H1 (cell line): ENCODE data around the gene TMEM117. TPM values are rescaled to one million over a fixed set of nuclear protein-coding genes. Genes with fewer than 3 reads are reported as not detected.

Experiments
- CTCF ChIA-PET: fragments of 300-600 bp; sonication (Branson Sonifier 250); formaldehyde crosslinking; loops from one replicate; lab custom pipeline; 2021; ENCODE audit not compliant: partially characterized antibody; lab: Charles Lee
- POLR2A ChIA-PET: fragments of 300-600 bp; sonication (Branson Sonifier 250); formaldehyde crosslinking; loops from one replicate; lab custom pipeline; 2021; ENCODE audit warnings: inconsistent platforms; ENCODE audit not compliant: partially characterized antibody; lab: Charles Lee
- DNase-seq, 2 experiments: peaks; one replicate each; pipeline versions ENCODE4 v3.0.0 to v3.0.0-alpha.2; 2010 to 2022; ENCODE audit warnings: low spot score in 2 of 2, low read depth in 1 of 2, mixed read lengths in 1 of 2
- FAIRE-seq: peaks from 2 replicates; lab custom pipeline; 2011; peaks lifted over from hg19 to GRCh38; lab: Jason Lieb, UNC
- H2AFZ ChIP-seq: 2 replicates; pipeline ENCODE4 v1.8.1; 2012; ENCODE audit warnings: low read length, inconsistent platforms
- H2AK5ac ChIP-seq: 2 replicates; pipeline ENCODE4 v1.6.1; 2013; ENCODE audit warnings: low read depth, low read length
- H2BK120ac ChIP-seq: replicated peaks from 2 replicates; pipeline ENCODE3; 2013; ENCODE audit warnings: low read depth, low read length, inconsistent platforms
- H2BK12ac ChIP-seq: 2 replicates; pipeline ENCODE4 v1.6.1; 2013; ENCODE audit warnings: low read depth, low read length
- H2BK15ac ChIP-seq: 2 replicates; pipeline ENCODE4 v1.6.1; 2013; ENCODE audit warnings: low read length
- H2BK20ac ChIP-seq: 2 replicates; pipeline ENCODE4 v1.6.1; 2013; ENCODE audit warnings: low read length
- H2BK5ac ChIP-seq: 2 replicates; pipeline ENCODE4 v1.6.1; 2013; ENCODE audit warnings: low read depth, low read length
- H3K14ac ChIP-seq: 2 replicates; pipeline ENCODE4 v1.6.1; 2013; ENCODE audit warnings: inconsistent platforms; ENCODE audit not compliant: insufficient read length
- H3K18ac ChIP-seq: 2 replicates; pipeline ENCODE4 v1.6.1; 2013; ENCODE audit warnings: low read length; ENCODE audit errors: extremely low read depth
- H3K23ac ChIP-seq: 2 replicates; pipeline ENCODE4 v1.6.1; 2013; ENCODE audit warnings: inconsistent platforms; ENCODE audit not compliant: insufficient read length
- H3K23me2 ChIP-seq: 2 replicates; pipeline ENCODE4 v1.6.1; 2013; ENCODE audit warnings: low read depth, low read length
- H3K27ac ChIP-seq: 2 replicates; pipeline ENCODE4 v1.6.1; 2011; ENCODE audit warnings: low read depth, low read length, inconsistent platforms
- H3K27me3 ChIP-seq, 4 experiments: replicated peaks in 1 of 4; 1 replicate in 1 of 4; 2 replicates in 3 of 4; pipeline versions ENCODE4 v1.6.1 to v1.8.1; 2011 to 2013; ENCODE audit warnings: low read length in 3 of 4, mild to moderate bottlenecking in 3 of 4, inconsistent platforms in 2 of 4, mixed read lengths in 2 of 4, moderate library complexity in 1 of 4; ENCODE audit not compliant: control insufficient read depth in 3 of 4, insufficient read depth in 3 of 4; ENCODE audit errors: extremely low read depth in 1 of 4
- H3K36me3 ChIP-seq, 4 experiments: 2 replicates each; pipeline versions ENCODE4 v1.6.1 to v1.8.1; 2011 to 2013; ENCODE audit warnings: mild to moderate bottlenecking in 4 of 4, low read length in 3 of 4, moderate library complexity in 2 of 4, control low read depth in 1 of 4, inconsistent platforms in 1 of 4; ENCODE audit not compliant: insufficient read depth in 4 of 4, control insufficient read depth in 2 of 4
- H3K4ac ChIP-seq: replicated peaks from 2 replicates; pipeline ENCODE3; 2013; ENCODE audit warnings: low read length, low read depth, mixed read lengths, inconsistent platforms; ENCODE audit not compliant: insufficient read length
- H3K4me1 ChIP-seq, 4 experiments: replicated peaks in 1 of 4; 1 replicate in 1 of 4; 2 replicates in 3 of 4; pipeline versions ENCODE4 v1.6.1 to v1.8.1; 2011 to 2013; ENCODE audit warnings: low read length in 3 of 4, inconsistent platforms in 2 of 4, mixed read lengths in 1 of 4; ENCODE audit not compliant: insufficient read depth in 4 of 4, control insufficient read depth in 3 of 4
- H3K4me2 ChIP-seq, 2 experiments: 2 replicates each; pipeline versions ENCODE4 v1.6.1 to v1.8.1; 2011 to 2013; ENCODE audit warnings: low read depth in 2 of 2, low read length in 2 of 2, control low read depth in 1 of 2, inconsistent platforms in 1 of 2, mild to moderate bottlenecking in 1 of 2; ENCODE audit not compliant: insufficient read depth in 1 of 2
- H3K4me3 ChIP-seq, 4 experiments: fragments of 200-600, 300-600 bp in 1 of 4; sonication (generic), shearing (Covaris generic), sonication (Bioruptor Twin) in 1 of 4; 2 replicates each; pipeline versions ENCODE4 v1.5.1 to v1.8.1; 2011 to 2016; ENCODE audit warnings: low read length in 4 of 4, low read depth in 3 of 4, control low read depth in 2 of 4, inconsistent platforms in 2 of 4, mild to moderate bottlenecking in 2 of 4, mixed read lengths in 1 of 4, moderate library complexity in 1 of 4; ENCODE audit not compliant: insufficient read depth in 2 of 4; ENCODE audit errors: extremely low read depth in 1 of 4
- H3K56ac ChIP-seq: replicated peaks from 2 replicates; pipeline ENCODE3; 2013; ENCODE audit warnings: low read depth, mild to moderate bottlenecking, mixed read lengths, low read length, inconsistent platforms; ENCODE audit not compliant: insufficient read length
- H3K79me1 ChIP-seq: 2 replicates; pipeline ENCODE4 v1.6.1; 2013; ENCODE audit warnings: low read depth, low read length, control low read depth
- H3K79me2 ChIP-seq, 2 experiments: 2 replicates each; pipeline versions ENCODE4 v1.6.1 to v1.8.1; 2012 to 2013; ENCODE audit warnings: low read length in 2 of 2, mild to moderate bottlenecking in 2 of 2, inconsistent platforms in 1 of 2; ENCODE audit not compliant: insufficient read depth in 2 of 2, control insufficient read depth in 1 of 2
- H3K9ac ChIP-seq, 4 experiments: replicated peaks in 1 of 4; 1 replicate in 1 of 4; 2 replicates in 3 of 4; pipeline versions ENCODE4 v1.6.1 to v1.8.1; 2011 to 2013; ENCODE audit warnings: low read depth in 3 of 4, low read length in 3 of 4, control low read depth in 2 of 4, mild to moderate bottlenecking in 2 of 4, moderate library complexity in 2 of 4, inconsistent platforms in 1 of 4; ENCODE audit errors: extremely low read depth in 1 of 4
- H3K9me3 ChIP-seq, 2 experiments: 2 replicates each; pipeline versions ENCODE4 v1.6.1 to v1.8.1; 2012 to 2013; ENCODE audit warnings: mild to moderate bottlenecking in 2 of 2, moderate library complexity in 2 of 2, control low read depth in 1 of 2, inconsistent platforms in 1 of 2, low read depth in 1 of 2, low read length in 1 of 2, mixed read lengths in 1 of 2; ENCODE audit not compliant: insufficient read depth in 2 of 2
- H4K20me1 ChIP-seq, 2 experiments: replicated peaks in 1 of 2; 2 replicates each; pipeline versions ENCODE3 to v1.8.1; 2011 to 2013; ENCODE audit warnings: inconsistent platforms in 2 of 2, low read length in 2 of 2, mild to moderate bottlenecking in 1 of 2; ENCODE audit not compliant: insufficient read depth in 2 of 2, control insufficient read depth in 1 of 2
- H4K5ac ChIP-seq: 2 replicates; pipeline ENCODE4 v1.6.1; 2013; ENCODE audit warnings: low read length, low read depth, mixed read lengths, inconsistent platforms; ENCODE audit not compliant: insufficient read length
- H4K8ac ChIP-seq: 2 replicates; pipeline ENCODE4 v1.8.0; 2013; ENCODE audit warnings: mild to moderate bottlenecking, moderate library complexity, low read length, inconsistent platforms; ENCODE audit not compliant: insufficient read depth; ENCODE audit errors: extremely low read depth
- H4K91ac ChIP-seq: replicated peaks from 2 replicates; pipeline ENCODE3; 2013; ENCODE audit warnings: low read length, mixed read lengths, inconsistent platforms; ENCODE audit not compliant: insufficient read length
- ASH2L ChIP-seq: fragments of 200-600, 300-600 bp; sonication (generic); IDR thresholded peaks from one replicate; pipeline ENCODE4 v1.7.1; 2017; ENCODE audit warnings: low read length
- CHD2 ChIP-seq: IDR thresholded peaks from 2 replicates; pipeline ENCODE4 v1.6.1; 2012; ENCODE audit warnings: low read length, improper control_type of control experiment
- EGR1 ChIP-seq: IDR thresholded peaks from 2 replicates; pipeline ENCODE4 v1.6.1; 2011; ENCODE audit warnings: low read depth, low read length, borderline replicate concordance
- GABPA ChIP-seq: IDR thresholded peaks from 2 replicates; pipeline ENCODE4 v1.6.1; 2011; ENCODE audit warnings: mild to moderate bottlenecking, low read length, moderate library complexity, borderline replicate concordance; ENCODE audit not compliant: insufficient read depth
- HDAC6 ChIP-seq: IDR thresholded peaks from one replicate; pipeline ENCODE4 v1.7.1; 2012; ENCODE audit warnings: low read depth, mild to moderate bottlenecking, inconsistent platforms, low read length, moderate library complexity
- PHF8 ChIP-seq: fragments of 200-600 bp; sonication (generic); conservative IDR thresholded peaks from 2 replicates; pipeline ENCODE4 v1.7.1; 2012; ENCODE audit warnings: low read depth, mild to moderate bottlenecking, inconsistent platforms, low read length, moderate library complexity
- RAD21 ChIP-seq, 2 experiments: IDR thresholded peaks in 1 of 2; conservative IDR thresholded peaks in 1 of 2; 2 replicates each; pipeline ENCODE4 v1.6.1; 2011; ENCODE audit warnings: low read depth in 2 of 2, low read length in 2 of 2, improper control_type of control experiment in 1 of 2, inconsistent platforms in 1 of 2, mild to moderate bottlenecking in 1 of 2, moderate library complexity in 1 of 2
- SP1 ChIP-seq: IDR thresholded peaks from 2 replicates; pipeline ENCODE4 v1.6.1; 2011; ENCODE audit warnings: low read depth, low read length
- TAF1 ChIP-seq: IDR thresholded peaks from 2 replicates; pipeline ENCODE4 v1.6.1; 2011; ENCODE audit warnings: mild to moderate bottlenecking, low read depth, low read length
- WGBS, 2 experiments: shearing (Covaris generic) in 1 of 2; methylation state at CpG; one replicate each; pipeline versions ENCODE4 v1.1.6 to v1.1.7; 2013 to 2015; ENCODE audit warnings: low lambda C conversion rate in 2 of 2, mixed read lengths in 2 of 2, inconsistent platforms in 1 of 2, low coverage in 1 of 2, missing lambda C conversion rate in 1 of 2; ENCODE audit not compliant: insufficient replicate concordance in 2 of 2, insufficient coverage in 1 of 2, insufficient read length in 1 of 2; ENCODE audit errors: extremely low coverage in 1 of 2, missing lambda C conversion rate in 1 of 2; 5-methylcytosine and 5-hydroxymethylcytosine counted together
- polyA plus RNA-seq, 7 experiments: library from polyadenylated mRNA; depleted of rRNA in 3 of 7; stranded (reverse) in 5 of 7; unstranded in 2 of 7; fragments of >200 nt in 5 of 7; fragments of 200-250 nt in 2 of 7; gene quantifications; 1 replicate in 5 of 7; 2 replicates in 1 of 7; 4 replicates in 1 of 7; pipeline versions ENCODE4 v1.2.1 to v1.2.3, GENCODE V29; 2011 to 2013; ENCODE audit warnings: missing spikeins in 2 of 7, mixed read lengths in 2 of 7
- total RNA-seq: library from RNA; stranded (reverse); fragmentation: NEBNext Ultra II Directional; extraction: Animal tissue kit (Norgen Biotek cat#: 25700); gene quantifications from 2 replicates; pipeline ENCODE4 v1.2.1, GENCODE V29; 2021
- TF ChIP-seq, protein P1 (sequence below): IDR thresholded peaks from 2 replicates; pipeline ENCODE4 v1.6.1; 2011; ENCODE audit warnings: low read depth, mild to moderate bottlenecking, low read length; ENCODE audit not compliant: insufficient read depth

TMEM117 gene
- total and polyA plus RNA-seq, 2 of the 8 experiments (the other 6 are each of a cell fraction or from before 2014, with no cell fraction given) = 0.80 to 1.4 TPM

- no peak overlapping the region for H2AFZ ChIP-seq
- no peak overlapping the region for H3K56ac ChIP-seq
- H4K8ac ChIP-seq = no peak overlapping the region
- H3K9me3 ChIP-seq = peaks cover 0 to 3% of the 10 kb centered on the region in 2 experiments; a peak in 1 of 4 replicates
- FAIRE-seq (no peak), DNase-seq (no peak)
- H4K20me1 ChIP-seq = no peaks in the 10 kb centered on the region
- WGBS, 2 experiments = 100% methylated on average over 1 of the region's 1 CpG; no CpG with 5 or more reads in 1 of the 2 experiments
- ChIA-PET POLR2A (no interaction called here), CTCF (interaction anchor here (0.5 to 0.6 kb wide), 2 partner anchors 18 to 72 kb away, joined by 3 read pairs; no protein-coding TSS in a partner anchor)
- H3K27me3 ChIP-seq = no peaks in the 10 kb centered on the region
- no peak overlapping the region for H3K23ac ChIP-seq
- H3K79me2 ChIP-seq = no peaks in the 10 kb centered on the region
- no peak overlapping the region for H3K14ac ChIP-seq
- no peak overlapping the region for H2BK5ac ChIP-seq
- H3K9ac ChIP-seq = no peak overlapping the region
- H4K91ac ChIP-seq = no peak overlapping the region
- H3K4me2 ChIP-seq = no peak overlapping the region
- H2BK120ac ChIP-seq = no peak overlapping the region
- no peak overlapping the region for H3K4ac ChIP-seq
- no peak overlapping the region for H3K18ac ChIP-seq
- no peaks in the 10 kb centered on the region for H3K36me3 ChIP-seq
- H3K4me1 ChIP-seq = no peaks in the 10 kb centered on the region; a peak in 1 of 7 replicates
- no peaks in the 10 kb centered on the region for H3K79me1 ChIP-seq
- no peak overlapping the region for H4K5ac ChIP-seq
- no peak overlapping the region for H2BK20ac ChIP-seq
- no peak overlapping the region for H3K4me3 ChIP-seq
- H3K27ac ChIP-seq = no peak overlapping the region
- H2AK5ac ChIP-seq = no peak overlapping the region
- H2BK15ac ChIP-seq = no peak overlapping the region
- TF ChIP-seq, protein P1, sequence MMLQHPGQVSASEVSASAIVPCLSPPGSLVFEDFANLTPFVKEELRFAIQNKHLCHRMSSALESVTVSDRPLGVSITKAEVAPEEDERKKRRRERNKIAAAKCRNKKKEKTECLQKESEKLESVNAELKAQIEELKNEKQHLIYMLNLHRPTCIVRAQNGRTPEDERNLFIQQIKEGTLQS = no peak
- TF ChIP-seq EGR1 = no peak
- TF ChIP-seq SP1 = no peak
- TF ChIP-seq PHF8 = no peak
- no peak for TF ChIP-seq RAD21 (IDR thresholded peaks at IDR 0.05 in 1 of 2, conservative IDR thresholded peaks at IDR 0.05 in 1 of 2; ENCODE audit: low read depth in 2 of 2, low read length in 2 of 2)
- no peak for TF ChIP-seq HDAC6
- no peak for TF ChIP-seq CHD2
- TF ChIP-seq TAF1 = no peak
- no peak for TF ChIP-seq GABPA
- TF ChIP-seq ASH2L = no peak
- no peak overlapping the region for H2BK12ac ChIP-seq
- no peaks in the 10 kb centered on the region for H3K23me2 ChIP-seq
Observed at GRCh38 chr12:43895580-43896206, 59.8 kb downstream of the TMEM117 start.
